GM12892 (cell line): ENCODE results near the gene PHLPP1.
A peak's percentile ranks its signal among the peaks of the same experiment; 100 is the strongest.

ENCODE experiments used
- DNase-seq: peaks from one replicate; pipeline ENCODE4 v3.0.0; 2011; ENCODE audit not compliant: insufficient read length
- FAIRE-seq: peaks from 2 replicates; lab custom pipeline; 2011; peaks lifted over from hg19 to GRCh38; lab: Jason Lieb, UNC
- POLR2A ChIP-seq: IDR thresholded peaks from 2 replicates; pipeline ENCODE4 v1.6.1; 2011; ENCODE audit warnings: low read depth, low read length, control low read depth
- POLR2AphosphoS5 ChIP-seq: IDR thresholded peaks from 2 replicates; pipeline ENCODE4 v1.6.1; 2011; ENCODE audit warnings: low read depth, low read length, control low read depth
- TAF1 ChIP-seq: IDR thresholded peaks from 2 replicates; pipeline ENCODE4 v1.6.1; 2011; ENCODE audit warnings: low read depth, mild to moderate bottlenecking, control low read depth, low read length, borderline replicate concordance

The PHLPP1 gene

GRCh38 chr18:62846313-62846712, 131.0 kb downstream of the PHLPP1 start:
- DNase-seq = no peak
- TF ChIP-seq POLR2A (no peak), POLR2AphosphoS5 (no peak)
- FAIRE-seq = no peak

- no peak for FAIRE-seq
- TF ChIP-seq TAF1 (no peak), POLR2A (no peak), POLR2AphosphoS5 (no peak)
- DNase-seq = no peak
Observed at GRCh38 chr18:62847081-62847480, 131.7 kb downstream of the PHLPP1 start.

DNA sequence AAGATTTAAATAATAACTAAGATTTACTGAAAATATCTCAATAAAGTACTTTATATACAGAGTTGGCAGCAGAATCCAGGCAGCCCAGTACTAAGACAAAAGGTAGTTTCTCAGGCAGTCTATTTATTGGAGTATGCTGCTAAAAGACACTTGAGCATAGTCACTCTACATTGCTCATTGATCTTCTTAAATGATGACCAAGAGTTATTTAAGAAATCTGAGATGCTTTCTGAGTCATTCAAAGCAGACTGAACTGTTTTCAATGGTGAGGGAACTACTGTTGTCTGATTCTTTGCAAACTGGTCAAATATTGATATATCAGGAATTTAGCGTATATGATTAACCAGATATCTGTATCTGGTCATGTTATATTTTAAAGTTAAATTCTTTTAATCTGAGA, 133.6 kb downstream of the PHLPP1 start:
- DNase-seq = no peak
- TF ChIP-seq TAF1 = no peak
- TF ChIP-seq POLR2AphosphoS5 = no peak
- no peak for TF ChIP-seq POLR2A
- no peak for FAIRE-seq

DNA sequence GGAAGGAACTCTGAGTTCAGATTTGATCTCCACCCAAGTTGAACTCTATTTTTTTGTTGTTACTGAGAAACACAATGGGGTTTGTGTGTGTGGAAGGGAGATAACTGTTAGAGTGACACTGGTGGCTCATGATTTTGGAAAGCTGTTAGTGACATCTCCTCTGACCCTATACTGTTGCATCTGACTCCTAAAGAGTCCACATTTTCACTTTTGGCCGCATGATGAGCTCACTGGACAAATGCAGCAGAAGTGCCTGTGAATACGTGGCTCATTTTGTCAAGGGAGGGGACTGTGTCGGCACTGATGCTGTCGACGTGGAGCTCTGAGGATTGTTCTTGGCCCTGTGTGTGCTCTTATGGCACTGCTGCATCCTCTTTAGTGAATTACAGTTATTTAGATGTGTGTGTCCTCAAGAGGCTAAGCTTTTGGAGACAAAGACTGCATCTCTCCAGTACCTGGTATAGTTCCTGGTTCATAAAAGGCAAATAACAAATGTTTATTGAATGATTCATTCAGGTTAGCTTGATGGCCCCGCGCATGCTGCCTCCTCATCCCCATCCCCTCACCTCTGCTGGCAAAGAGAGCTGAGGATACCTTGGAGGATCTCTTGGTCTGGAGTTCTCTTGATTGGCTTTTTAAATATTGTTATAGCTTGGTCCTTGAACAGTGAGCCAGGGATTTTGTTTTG, 135.4 kb downstream of the PHLPP1 start:
- TF ChIP-seq POLR2A = no peak
- DNase-seq (no peak), FAIRE-seq (no peak)

DNA sequence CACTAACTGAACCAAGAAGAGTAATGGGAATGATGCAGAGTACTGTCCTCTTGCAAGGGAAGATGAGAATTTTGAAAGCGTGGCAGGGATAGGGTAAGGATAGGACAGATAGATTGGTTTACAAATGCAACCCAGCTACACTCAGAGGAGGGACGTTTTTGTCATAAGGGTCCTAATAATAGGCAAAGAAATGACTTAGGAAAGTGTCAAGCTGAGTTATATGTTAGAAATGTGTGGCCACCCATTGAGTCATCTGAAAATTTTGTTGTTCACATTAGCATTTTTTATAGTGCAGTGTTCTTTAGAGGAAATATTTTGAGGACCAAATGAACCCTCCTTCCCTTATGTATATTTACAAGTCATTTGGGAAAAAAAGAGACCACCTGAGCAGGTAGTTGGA, 137.5 kb downstream of the PHLPP1 start:
- TF ChIP-seq POLR2A = no peak
- no peak for TF ChIP-seq POLR2AphosphoS5
- no peak for TF ChIP-seq TAF1
- FAIRE-seq (no peak), DNase-seq (no peak)

- DNase-seq (no peak), FAIRE-seq (no peak)
- TF ChIP-seq POLR2A (no peak), TAF1 (no peak), POLR2AphosphoS5 (no peak)
Observed at GRCh38 chr18:62856294-62856693, 141.0 kb downstream of the PHLPP1 start.

- DNase-seq (no peak), FAIRE-seq (no peak)
- TF ChIP-seq POLR2A = no peak
- TF ChIP-seq POLR2AphosphoS5 = no peak
- TF ChIP-seq TAF1 = no peak
Observed at GRCh38 chr18:62857263-62857976, 142.1 kb downstream of the PHLPP1 start.

DNA sequence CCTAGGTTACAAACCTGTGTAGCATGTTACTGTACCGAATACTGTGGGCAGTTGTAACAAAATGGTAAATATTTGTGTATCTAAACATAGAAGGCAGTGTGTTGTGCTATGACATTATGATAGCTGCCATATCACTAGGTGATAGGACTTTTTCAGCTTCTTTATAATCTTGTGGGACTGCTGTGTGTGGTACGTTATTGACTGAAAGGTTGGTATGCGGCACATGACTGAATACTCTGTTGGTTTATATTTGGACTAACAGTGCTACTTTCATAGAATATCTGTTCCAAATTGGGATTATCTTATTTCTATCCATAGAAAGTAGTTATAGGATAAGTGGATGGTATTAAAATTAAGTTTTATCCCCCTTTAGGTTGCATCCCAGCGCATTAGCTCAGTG, 144.7 kb downstream of the PHLPP1 start:
- DNase-seq (no peak), FAIRE-seq (no peak)
- no peak for TF ChIP-seq POLR2A
- TF ChIP-seq POLR2AphosphoS5 = no peak
- TF ChIP-seq TAF1 = no peak

- TF ChIP-seq TAF1 = no peak
- no peak for TF ChIP-seq POLR2A
- TF ChIP-seq POLR2AphosphoS5 = no peak
- FAIRE-seq = peak; percentile 50
- no peak for DNase-seq
Observed at GRCh38 chr18:62862466-62862865, 147.1 kb downstream of the PHLPP1 start.

GRCh38 chr18:62863579-62864001, 148.2 kb downstream of the PHLPP1 start:
- TF ChIP-seq TAF1 (no peak), POLR2A (no peak), POLR2AphosphoS5 (no peak)
- DNase-seq (no peak), FAIRE-seq (no peak)

GRCh38 chr18:62865498-62865897, 150.2 kb downstream of the PHLPP1 start:
- TF ChIP-seq POLR2AphosphoS5 = no peak
- TF ChIP-seq POLR2A = no peak
- DNase-seq = no peak
- no peak for FAIRE-seq

- TF ChIP-seq POLR2AphosphoS5 (no peak), TAF1 (no peak), POLR2A (no peak)
- DNase-seq (no peak), FAIRE-seq (no peak)
Observed at GRCh38 chr18:62867534-62867933, 152.2 kb downstream of the PHLPP1 start.

- DNase-seq = no peak
- TF ChIP-seq POLR2A = no peak
- no peak for TF ChIP-seq TAF1
- no peak for TF ChIP-seq POLR2AphosphoS5
- no peak for FAIRE-seq
Observed at GRCh38 chr18:62868645-62869044, 153.3 kb downstream of the PHLPP1 start.
